Occipital lobe (tissue), 2 donors: ENCODE measurements around the gene INTS15. TPM values are rescaled to one million over a fixed set of nuclear protein-coding genes. Genes with fewer than 3 reads are reported as not detected.

Experiments
- DNase-seq: peaks from one replicate; lab custom pipeline; 2025; lab: John Stamatoyannopoulos, UW
- total RNA-seq: library from RNA; depleted of rRNA; stranded (reverse); fragments of >200 nt; gene quantifications from one replicate; pipeline ENCODE4 v1.2.3, GENCODE V29; 2014

INTS15 gene
- total RNA-seq, 1 donor from 2014 or later: 18.2 TPM

DNA sequence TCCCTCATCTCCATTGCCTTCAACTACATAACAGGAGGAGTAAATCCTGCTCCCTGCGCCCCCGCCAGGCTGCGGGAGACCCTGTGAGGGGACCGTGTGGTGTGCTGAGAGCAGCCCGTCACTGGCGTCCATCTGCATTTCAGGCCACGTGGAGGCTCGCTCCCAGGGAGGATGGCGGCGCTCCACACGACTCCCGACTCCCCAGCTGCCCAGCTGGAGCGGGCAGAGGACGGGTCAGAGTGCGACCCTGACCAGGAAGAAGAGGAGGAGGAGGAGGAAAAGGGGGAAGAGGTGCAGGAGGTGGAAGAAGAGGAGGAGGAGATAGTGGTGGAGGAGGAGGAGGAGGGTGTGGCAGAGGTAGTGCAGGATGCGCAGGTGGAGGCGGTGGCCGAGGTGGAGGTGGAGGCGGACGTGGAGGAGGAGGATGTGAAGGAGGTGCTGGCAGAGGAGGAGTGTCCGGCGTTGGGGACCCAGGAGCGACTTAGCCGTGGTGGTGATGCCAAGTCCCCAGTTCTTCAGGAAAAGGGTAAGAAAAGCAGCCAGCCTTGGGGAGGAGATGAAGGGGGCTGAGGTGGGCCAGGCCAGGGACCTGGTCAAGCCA lies 52.5 kb downstream of the INTS15 start:
- no peak for DNase-seq

DNA sequence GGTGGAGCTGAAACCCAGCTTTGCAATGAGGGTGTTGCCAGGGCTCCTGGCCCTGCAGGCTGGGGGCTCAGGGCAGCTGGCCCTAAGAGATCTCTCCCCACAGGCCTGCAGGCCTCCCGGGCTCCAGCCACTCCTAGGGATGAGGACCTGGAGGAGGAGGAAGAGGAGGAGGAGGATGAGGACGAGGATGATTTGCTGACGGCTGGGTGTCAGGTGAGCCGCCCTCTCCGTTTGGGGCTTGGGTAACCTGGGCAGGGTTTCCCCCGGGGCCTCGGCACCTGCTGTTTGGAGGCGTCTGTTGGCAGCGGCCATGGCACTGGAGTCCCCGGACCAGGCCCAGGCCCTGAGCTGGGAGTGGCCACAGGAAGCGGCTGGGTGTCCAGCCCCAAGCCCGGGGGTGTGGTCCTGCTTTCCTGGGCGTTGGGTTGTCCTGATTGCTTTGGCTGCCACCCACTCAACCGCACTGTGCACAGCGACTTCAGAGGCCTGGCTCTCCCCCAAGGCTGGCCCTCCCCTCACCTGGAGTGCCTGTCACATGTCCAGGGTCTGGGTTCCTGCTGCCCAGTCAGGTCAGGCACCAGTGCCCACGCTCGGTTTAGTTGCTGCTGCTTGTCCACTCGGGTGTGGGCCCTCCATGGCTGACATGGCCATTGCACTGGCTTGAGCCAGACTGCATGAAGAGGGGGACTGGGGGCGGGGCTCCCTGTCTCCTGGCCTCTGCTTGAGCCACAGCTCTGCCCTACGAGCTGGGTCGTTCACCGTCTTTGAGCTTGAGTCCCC lies 53.2 kb downstream of the INTS15 start:
- DNase-seq: no peak

DNA sequence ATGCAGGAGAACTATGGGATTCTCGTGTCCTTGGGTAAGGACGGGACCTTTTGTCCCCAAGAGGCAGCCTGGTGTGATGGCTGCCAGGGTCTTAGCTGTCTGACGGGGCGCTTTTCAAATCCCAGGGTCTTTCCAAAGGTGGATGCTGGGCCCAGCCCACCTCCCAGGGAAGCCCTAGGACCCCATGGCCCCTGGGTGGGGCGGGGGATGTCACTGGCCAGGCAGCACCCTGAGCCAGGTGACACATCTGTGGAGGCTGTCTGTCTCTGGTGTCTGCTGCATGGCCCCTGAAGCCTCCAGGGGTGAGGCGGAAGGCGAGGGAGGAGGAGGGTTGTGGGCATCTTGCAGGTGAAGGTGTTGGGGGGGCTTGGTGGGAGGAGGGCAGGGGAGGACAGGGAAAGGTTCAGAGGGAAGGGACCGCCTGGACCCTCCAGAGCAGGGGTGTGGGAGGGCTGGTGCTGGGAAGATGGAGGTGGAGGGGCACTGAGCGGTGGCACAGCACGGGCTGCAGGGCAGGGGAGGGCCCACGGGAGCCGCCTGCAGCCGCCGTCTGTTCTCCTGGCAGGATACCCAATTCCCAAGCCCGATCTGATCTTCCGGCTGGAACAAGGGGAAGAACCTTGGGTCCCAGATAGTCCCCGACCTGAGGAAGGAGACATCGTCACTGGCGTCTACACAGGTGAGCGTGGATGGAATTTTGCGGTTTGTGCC lies 54.2 kb downstream of the INTS15 start:
- DNase-seq: no peak

GRCh38 chr7:6644728-6645127 lies 54.9 kb downstream of the INTS15 start:
- DNase-seq: no peak

DNA sequence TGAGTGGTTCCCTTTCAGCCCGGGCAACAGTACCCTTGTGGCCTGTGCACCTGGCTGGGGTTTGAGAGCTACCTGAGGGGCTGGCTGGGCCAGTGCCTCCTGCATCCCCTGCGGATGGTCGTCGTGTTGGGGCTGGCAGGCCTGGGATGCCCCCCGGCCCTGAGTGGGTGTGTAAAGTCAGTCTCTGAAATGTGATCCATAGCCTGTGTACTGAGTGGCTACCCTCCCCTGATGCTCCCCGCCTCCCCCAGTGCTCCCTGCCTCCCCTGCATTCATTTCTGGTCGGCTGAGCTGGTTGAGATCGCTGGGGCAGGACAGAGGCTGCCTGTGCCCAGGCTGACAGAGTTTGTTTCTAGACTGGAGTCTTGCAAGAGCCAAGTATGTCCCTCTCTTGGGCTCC lies 56.6 kb downstream of the INTS15 start:
- DNase-seq: no peak

- DNase-seq: no peak
Observed at GRCh38 chr7:6647080-6647479, 57.3 kb downstream of the INTS15 start.

GRCh38 chr7:6647541-6647940 lies 57.7 kb downstream of the INTS15 start:
- no peak for DNase-seq

- no peak for DNase-seq
Observed at GRCh38 chr7:6648066-6648814, 58.4 kb downstream of the INTS15 start.

GRCh38 chr7:6648815-6649104 lies 58.9 kb downstream of the INTS15 start:
- no peak for DNase-seq

DNA sequence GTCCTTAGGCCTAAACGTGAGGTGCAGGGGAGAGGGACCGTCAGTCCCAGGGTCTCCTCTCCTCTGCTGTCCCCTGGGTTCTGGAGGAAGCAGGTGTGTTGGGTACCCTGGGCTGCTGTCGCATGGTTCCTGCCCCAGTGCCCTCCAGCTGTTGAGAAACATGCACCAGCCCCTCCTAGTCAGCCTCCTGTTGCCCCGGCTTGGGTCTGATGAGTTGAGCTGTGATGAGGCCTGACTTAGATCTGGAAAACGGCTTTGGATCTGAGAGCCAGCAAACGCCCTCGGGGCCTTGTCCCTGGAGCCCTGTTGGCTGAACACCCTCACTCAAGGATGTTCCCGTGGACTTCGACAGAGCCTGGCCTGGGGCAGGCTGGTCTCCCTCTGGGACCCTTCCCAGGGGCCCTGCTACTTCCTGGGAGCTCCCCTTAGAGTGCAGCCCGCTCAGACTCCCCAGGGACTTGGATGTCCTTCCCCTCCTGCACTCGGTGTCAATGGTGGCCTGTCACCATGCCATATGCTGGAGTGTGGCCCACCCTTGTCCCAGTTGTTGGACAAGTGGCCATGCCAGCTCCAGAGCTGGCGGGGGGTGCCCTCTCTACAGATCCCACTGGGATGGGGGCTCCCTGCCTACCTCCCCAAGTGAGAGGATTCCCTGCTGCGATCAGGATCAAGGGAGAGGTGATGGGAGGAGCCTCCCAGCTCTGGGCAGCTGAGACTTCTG lies 59.6 kb downstream of the INTS15 start:
- no peak for DNase-seq

- DNase-seq: no peak
Observed at GRCh38 chr7:6650086-6650485, 60.3 kb downstream of the INTS15 start.

DNA sequence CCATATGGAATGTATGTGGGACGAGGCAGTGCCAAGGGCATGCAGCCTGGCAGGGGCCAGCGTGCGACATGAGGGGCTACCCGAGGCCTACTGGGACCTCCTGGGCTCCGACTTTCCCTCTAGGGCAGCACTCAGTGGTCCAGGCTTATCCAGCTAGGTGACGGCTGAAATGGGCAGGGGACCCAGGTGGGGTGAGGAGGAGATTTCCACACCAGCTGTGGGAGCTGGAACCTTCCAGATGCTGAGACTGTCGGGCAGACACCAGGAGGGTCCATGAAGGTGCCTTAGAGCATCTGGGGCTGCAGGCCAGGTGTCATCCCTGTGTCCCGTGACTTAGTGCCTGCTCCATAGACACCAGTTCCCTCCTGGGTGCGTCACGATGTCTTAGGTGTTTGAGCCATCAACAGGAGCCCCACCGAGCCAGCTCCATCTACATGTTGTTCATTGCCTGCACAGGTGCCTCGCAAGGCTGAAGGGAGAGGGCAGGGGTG lies 60.7 kb downstream of the INTS15 start:
- DNase-seq: no peak

- DNase-seq: no peak
Observed at GRCh38 chr7:6651851-6652445, 62.1 kb downstream of the INTS15 start.

DNA sequence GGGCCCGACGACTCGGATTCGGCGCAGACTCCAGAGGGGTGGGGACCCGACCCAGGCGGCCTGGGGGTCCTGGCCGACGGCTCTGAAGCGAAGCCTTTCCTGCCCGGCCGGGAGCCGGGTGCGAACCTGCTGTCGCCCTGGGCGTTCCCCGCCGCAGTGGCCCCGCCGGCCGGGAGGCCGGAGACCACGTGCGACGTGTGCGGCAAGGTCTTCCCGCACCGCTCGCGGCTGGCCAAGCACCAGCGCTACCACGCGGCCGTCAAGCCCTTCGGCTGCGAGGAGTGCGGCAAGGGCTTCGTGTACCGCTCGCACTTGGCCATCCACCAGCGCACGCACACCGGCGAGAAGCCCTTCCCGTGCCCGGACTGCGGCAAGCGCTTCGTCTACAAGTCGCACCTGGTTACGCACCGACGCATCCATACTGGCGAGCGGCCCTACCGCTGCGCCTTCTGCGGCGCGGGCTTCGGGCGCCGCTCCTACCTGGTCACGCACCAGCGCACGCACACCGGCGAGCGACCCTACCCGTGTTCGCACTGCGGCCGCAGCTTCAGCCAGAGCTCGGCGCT lies 62.7 kb downstream of the INTS15 start:
- DNase-seq: no peak

- no peak for DNase-seq
Observed at GRCh38 chr7:6653071-6654003, 63.5 kb downstream of the INTS15 start.

- DNase-seq: no peak
Observed at GRCh38 chr7:6654113-6654841, 64.5 kb downstream of the INTS15 start.

DNA sequence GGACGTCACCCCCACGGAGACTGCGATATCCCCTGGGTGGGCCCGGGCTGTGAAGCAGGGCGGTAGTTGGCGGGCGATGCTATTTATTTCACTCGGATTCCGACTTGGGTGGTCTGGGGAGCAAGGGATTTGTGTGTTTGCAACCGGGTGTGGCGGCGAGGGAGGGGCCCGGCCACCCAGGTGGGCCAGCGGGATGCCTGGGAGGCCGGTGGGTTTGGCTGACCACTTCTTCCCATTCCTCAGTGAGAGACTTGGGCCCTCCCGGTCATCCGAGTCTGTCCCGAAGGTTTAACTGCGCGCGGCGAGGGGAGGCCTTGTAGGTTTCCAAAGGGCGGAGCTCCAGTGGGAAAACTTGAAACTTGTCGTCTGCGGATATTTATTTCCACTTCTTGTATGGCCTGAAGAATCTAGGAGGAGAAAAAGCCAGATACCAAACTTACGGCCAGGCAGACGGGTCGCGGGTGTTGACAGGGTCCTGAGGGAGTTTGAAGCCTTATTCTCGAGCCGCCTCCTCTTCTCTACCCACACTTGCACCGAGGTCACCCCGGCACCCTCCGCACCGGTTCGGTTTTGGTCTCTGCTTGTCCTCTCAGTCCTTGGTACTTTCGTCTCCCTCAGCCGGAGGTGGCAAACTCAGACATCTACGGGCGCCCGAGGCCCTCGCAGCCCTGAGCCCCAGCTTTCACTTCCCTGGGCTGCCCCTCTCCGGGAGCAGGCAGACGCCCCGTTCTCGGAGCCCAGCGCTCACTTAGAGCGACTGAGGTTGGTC lies 65.2 kb downstream of the INTS15 start:
- DNase-seq: no peak
